Measurements from ENCODE around the gene MRPL40. TPM values are rescaled to one million over a fixed set of nuclear protein-coding genes. Genes with fewer than 3 reads are reported as not detected.

Gene MRPL40
- total and polyA plus RNA-seq, 2 of the 13 experiments (the other 11 are each of a cell fraction or from before 2014, with no cell fraction given), result 42.7 to 79.7 TPM

GRCh38 chr22:19464975-19465374 lies 32.6 kb downstream of the MRPL40 start (continued):
- TF ChIP-seq ZNF280D (CRISPR knock-in tag; IDR thresholded peaks at IDR 0.05), result no peak
- TF ChIP-seq HIVEP1 (CRISPR knock-in tag; IDR thresholded peaks at IDR 0.05), result no peak
- no peak for TF ChIP-seq NR0B2 (CRISPR knock-in tag; IDR thresholded peaks at IDR 0.05)
- TF ChIP-seq CHD2 (IDR thresholded peaks at IDR 0.05; ENCODE audit: low read depth, low read length), result no peak
- TF ChIP-seq, protein P1, sequence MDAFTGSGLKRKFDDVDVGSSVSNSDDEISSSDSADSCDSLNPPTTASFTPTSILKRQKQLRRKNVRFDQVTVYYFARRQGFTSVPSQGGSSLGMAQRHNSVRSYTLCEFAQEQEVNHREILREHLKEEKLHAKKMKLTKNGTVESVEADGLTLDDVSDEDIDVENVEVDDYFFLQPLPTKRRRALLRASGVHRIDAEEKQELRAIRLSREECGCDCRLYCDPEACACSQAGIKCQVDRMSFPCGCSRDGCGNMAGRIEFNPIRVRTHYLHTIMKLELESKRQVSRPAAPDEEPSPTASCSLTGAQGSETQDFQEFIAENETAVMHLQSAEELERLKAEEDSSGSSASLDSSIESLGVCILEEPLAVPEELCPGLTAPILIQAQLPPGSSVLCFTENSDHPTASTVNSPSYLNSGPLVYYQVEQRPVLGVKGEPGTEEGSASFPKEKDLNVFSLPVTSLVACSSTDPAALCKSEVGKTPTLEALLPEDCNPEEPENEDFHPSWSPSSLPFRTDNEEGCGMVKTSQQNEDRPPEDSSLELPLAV (CRISPR knock-in tag; conservative IDR thresholded peaks at IDR 0.05; ENCODE audit: low read depth), result no peak
- no peak for TF ChIP-seq SNRNP70 (IDR thresholded peaks at IDR 0.05; ENCODE audit: low read depth, low read length)
- TF ChIP-seq ZNF670 (CRISPR knock-in tag; IDR thresholded peaks at IDR 0.05; ENCODE audit: borderline replicate concordance), result no peak
- no peak for TF ChIP-seq MED13 (CRISPR knock-in tag; IDR thresholded peaks at IDR 0.05)
